Heart right ventricle (tissue), 16 donors: ENCODE data around the gene ACSM6. TPM values are rescaled to one million over a fixed set of nuclear protein-coding genes. Genes with fewer than 3 reads are reported as not detected.

Experiments used
- ATAC-seq, 8 donors: fragments of 200-7000 bp; cut with Tn5 transposase; one replicate each; pipeline ENCODE4 v1.9.1; 2020; ENCODE audit warnings: mild to moderate bottlenecking in 8 of 8, moderate library complexity in 8 of 8, moderate number of reproducible peaks in 1 of 8
- DNase-seq, 2 donors: peaks; one replicate each; pipeline ENCODE4 v3.0.0-alpha.2; 2020
- H3K27ac ChIP-seq, 10 donors: fragments of 200-600 bp; sonication (generic) in 2 of 10; one replicate each; pipeline versions ENCODE4 v1.5.0 to v1.8.0; 2020 to 2022; ENCODE audit warnings: mild to moderate bottlenecking in 3 of 10
- H3K27me3 ChIP-seq, 7 donors: fragments of 200-600 bp; one replicate each; pipeline ENCODE4 v1.8.0; 2021 to 2022; ENCODE audit warnings: mild to moderate bottlenecking in 2 of 7
- H3K36me3 ChIP-seq, 9 donors: fragments of 200-600 bp; sonication (generic) in 1 of 9; one replicate each; pipeline versions ENCODE4 v1.5.0 to v1.8.0; 2020 to 2022; ENCODE audit warnings: mild to moderate bottlenecking in 2 of 9
- H3K4me1 ChIP-seq, 9 donors: fragments of 200-600 bp; sonication (generic) in 1 of 9; one replicate each; pipeline versions ENCODE4 v1.5.0 to v1.8.0; 2020 to 2022; ENCODE audit warnings: mild to moderate bottlenecking in 4 of 9
- H3K4me3 ChIP-seq, 10 donors: fragments of 200-600 bp; sonication (generic) in 2 of 10; one replicate each; pipeline versions ENCODE4 v1.5.0 to v1.8.0; 2020 to 2022; ENCODE audit warnings: mild to moderate bottlenecking in 7 of 10, moderate library complexity in 2 of 10
- H3K9me3 ChIP-seq, 11 donors: fragments of 200-600 bp in 10 of 11; sonication (generic) in 2 of 11; one replicate each; pipeline versions ENCODE4 v1.5.0 to v1.8.0; 2013 to 2022; ENCODE audit warnings: mild to moderate bottlenecking in 2 of 11, control low read depth in 1 of 11, moderate library complexity in 1 of 11
- CTCF ChIP-seq, 9 donors: fragments of 200-600 bp; sonication (generic) in 2 of 9; IDR thresholded peaks; one replicate each; pipeline versions ENCODE4 v1.5.0 to v1.8.0; 2021 to 2022; ENCODE audit warnings: antibody characterized with exemption in 9 of 9, mild to moderate bottlenecking in 5 of 9, moderate library complexity in 1 of 9
- WGBS, 2 donors: extraction: QIAGEN DNeasy Blood & Tissue Kit; methylation state at CpG; one replicate each; pipeline ENCODE4 v1.1.7; 2013; ENCODE audit warnings: inconsistent platforms in 1 of 2; 5-methylcytosine and 5-hydroxymethylcytosine counted together
- intact Hi-C, 10 donors: fragments of 100-400 bp; cut with DNase I; formaldehyde crosslinking; loops; one replicate each; pipeline versions ENCODE4 v1.11.1 to v1.14.2; 2022
- long read RNA-seq, 3 donors: library from polyadenylated mRNA; unstranded; transcript quantifications; one replicate each; pipeline ENCODE4 v2.0.0, GENCODE V29; 2020 to 2021
- polyA plus RNA-seq, 2 donors: library from polyadenylated mRNA; stranded (reverse); fragments of 200-250 nt; gene quantifications; one replicate each; pipeline ENCODE4 v1.2.3, GENCODE V29; 2013
- total RNA-seq, 10 donors: library from RNA; stranded (reverse); fragmentation: NEBNext Ultra II Directional in 3 of 10; extraction: Animal tissue kit (Norgen Biotek cat#: 25700) in 3 of 10; gene quantifications; one replicate each; pipeline versions ENCODE4 v1.2.1 to v1.2.4, GENCODE V29; 2021 to 2023
- donor health status: Arrhythmogenic right ventricular cardiomyopathy.
- donor health status: ischemic (EF 13 %, LVEDD 7.1; RV severe dilation, severe dysfunction).
- donor health status: healthy with polysubstance abuse.
- donor health status: DM: no; HTN: yes; CAD: no.
- donor health status: DM: no; HTN: no; CAD: no.
- donor health status: ischemic (EF 25% LVEDD 6.9; RV normal size, moderate dysfunction).
- donor health status: ischemic (EF 25% LVEDD 5.7; RV mildly dilated, moderate dysfunction).
- donor health status: healthy.
- donor health status: DM: yes; HTN: yes; CAD: no.
- donor health status: Ischemic cardiomyopathy.
- donor health status: ischemic (EF 35%, LVEDD 5.7; RV mildly dilated, moderate dysfunction).
- donor health status: nonischemic (EF 11% LVEDD 7.7; RV severe dilation, severe dysfunction).
- donor health status: DM: yes; HTN: yes; CAD: no.
- donor health status: PGD.
- donor health status: ischemic (EF 29% LVEDD 5.4; RV normal size, mild dysfunction).
- donor health status: nonischemic (EF 23%, LVEDD 6.1; RV moderate dilation, normal function).

ACSM6 gene
- total RNA-seq (not detected), polyA plus RNA-seq (not detected)
- long read RNA-seq, donor 1: 0 reads
- long read RNA-seq, donor 2: 0 reads
- long read RNA-seq, donor 3: 0 reads

- intact Hi-C loops: no loop called here
- TF ChIP-seq CTCF (IDR thresholded peaks at IDR 0.05): no peak
- 83 to 96% methylated on average over 1 of the region's 1 CpG for WGBS, 2 donors
Observed at GRCh38 chr10:95193944-95194343, at the start of gene ACSM6. ACSM6 (plus strand) TSS chr10:95194238; CDS start chr10:95194486, 248 bp downstream.

GRCh38 chr10:95168694-95169093 is 25.3 kb upstream of the ACSM6 start:
- Histone ChIP-seq H3K36me3 (no peaks in the 10 kb centered on the region), H3K9me3 (peaks cover 0 to 27% (median 0%) of the 10 kb centered on the region in 11 donors), H3K27me3 (no peaks in the 10 kb centered on the region), H3K27ac (no peak overlapping the region), H3K4me3 (no peak overlapping the region), H3K4me1 (no peaks in the 10 kb centered on the region)
- intact Hi-C loops: no loop called here
- no peak for DNase-seq
- no peak for ATAC-seq
- no peak for TF ChIP-seq CTCF (IDR thresholded peaks at IDR 0.05)
- 88 to 92% methylated on average over 4 of the region's 4 CpGs for WGBS, 2 donors

More at GRCh38 chr10:95193944-95194343, at the start of gene ACSM6:
- Histone ChIP-seq H3K36me3 (no peaks in the 10 kb centered on the region), H3K27me3 (no peaks in the 10 kb centered on the region), H3K4me3 (no peak within 1 kb of the TSS), H3K9me3 (no peaks in the 10 kb centered on the region), H3K4me1 (no peaks in the 10 kb centered on the region), H3K27ac (no peak within 1 kb of the TSS)
- no peak for ATAC-seq
- no peak for DNase-seq

- 93 to 94% methylated on average over 1 of the region's 1 CpG for WGBS, 2 donors
- H3K27ac ChIP-seq: no peak overlapping the region
- no peaks in the 10 kb centered on the region for H3K36me3 ChIP-seq
- no peak for TF ChIP-seq CTCF (IDR thresholded peaks at IDR 0.05)
- DNase-seq (no peak), ATAC-seq (no peak)
- peaks cover 0 to 30% (median 0%) of the 10 kb centered on the region in 11 donors for H3K9me3 ChIP-seq
- intact Hi-C loops: no loop called here
- H3K27me3 ChIP-seq: no peaks in the 10 kb centered on the region
- no peaks in the 10 kb centered on the region for H3K4me1 ChIP-seq
- no peak overlapping the region for H3K4me3 ChIP-seq
Observed at GRCh38 chr10:95169522-95169921, 24.5 kb upstream of the ACSM6 start.

GRCh38 chr10:95170790-95171189 is 23.2 kb upstream of the ACSM6 start:
- H3K4me1 ChIP-seq: no peaks in the 10 kb centered on the region
- no peaks in the 10 kb centered on the region for H3K36me3 ChIP-seq
- ATAC-seq (no peak), DNase-seq (no peak)
- no peak for TF ChIP-seq CTCF (IDR thresholded peaks at IDR 0.05)
- peaks cover 0 to 23% (median 0%) of the 10 kb centered on the region in 11 donors for H3K9me3 ChIP-seq
- WGBS, 2 donors: 80 to 86% methylated on average over 2 of the region's 2 CpGs
- H3K27me3 ChIP-seq: no peaks in the 10 kb centered on the region
- H3K27ac ChIP-seq: no peak overlapping the region
- H3K4me3 ChIP-seq: no peak overlapping the region
- intact Hi-C loops: no loop called here
